Activated naive CD8-positive, alpha-beta T cell treated with anti-CD3 and anti-CD28 coated beads, Interleukin-2, amount 50 U/mL, for 24 hours (primary cell): ENCODE data around the gene ATP8B1.

Experiments
- ATAC-seq: fragments of 150-1000 bp; cut with Tn5 transposase; one replicate; pipeline ENCODE4 v1.10.0; 2021
- DNase-seq: peaks from one replicate; pipeline ENCODE4 v3.0.0; 2021
- H3K27ac Mint-ChIP-seq: one replicate; pipeline ENCODE4 v1.8.0; 2021; ENCODE audit warnings: mild to moderate bottlenecking, mixed read lengths
- H3K27me3 Mint-ChIP-seq: one replicate; pipeline ENCODE4 v1.8.0; 2021; ENCODE audit warnings: mixed read lengths
- H3K36me3 Mint-ChIP-seq: one replicate; pipeline ENCODE4 v1.8.0; 2021; ENCODE audit warnings: low read depth, mixed read lengths
- H3K4me1 Mint-ChIP-seq: one replicate; pipeline ENCODE4 v1.8.0; 2021; ENCODE audit warnings: mixed read lengths
- H3K4me3 Mint-ChIP-seq: one replicate; pipeline ENCODE4 v1.8.0; 2021; ENCODE audit warnings: mild to moderate bottlenecking, moderate library complexity, mixed read lengths
- H3K9me3 Mint-ChIP-seq: one replicate; pipeline ENCODE4 v1.8.0; 2021; ENCODE audit warnings: mixed read lengths

The ATP8B1 gene

GRCh38 chr18:57640749-57641148, 162.4 kb downstream of the ATP8B1 start:
- ATAC-seq (peak; percentile 70), DNase-seq (no peak)
- H3K36me3 Mint-ChIP-seq = peaks cover 31% of the 10 kb centered on the region
- peaks cover 24% of the 10 kb centered on the region for H3K4me1 Mint-ChIP-seq
- H3K9me3 Mint-ChIP-seq = peaks cover 5% of the 10 kb centered on the region
- no peaks in the 10 kb centered on the region for H3K27me3 Mint-ChIP-seq
- H3K27ac Mint-ChIP-seq = peak overlapping the region; percentile 91
- H3K4me3 Mint-ChIP-seq = peak overlapping the region; percentile 32

- Mint-ChIP-seq H3K4me1 (peaks cover 28% of the 10 kb centered on the region), H3K9me3 (peaks cover 5% of the 10 kb centered on the region), H3K36me3 (peaks cover 33% of the 10 kb centered on the region), H3K27ac (peak overlapping the region; percentile 91), H3K27me3 (no peaks in the 10 kb centered on the region), H3K4me3 (no peak overlapping the region)
- peak; percentile 49 for ATAC-seq
- no peak for DNase-seq
Measured at GRCh38 chr18:57640236-57640635, 162.9 kb downstream of the ATP8B1 start.

- Mint-ChIP-seq H3K4me1 (peaks cover 21% of the 10 kb centered on the region), H3K27ac (peak overlapping the region; percentile 48), H3K36me3 (peaks cover 11% of the 10 kb centered on the region), H3K4me3 (no peak overlapping the region), H3K9me3 (no peaks in the 10 kb centered on the region), H3K27me3 (no peaks in the 10 kb centered on the region)
- DNase-seq (no peak), ATAC-seq (peak; percentile 47)
Measured at GRCh38 chr18:57635003-57635822, 167.9 kb downstream of the ATP8B1 start.

- no peaks in the 10 kb centered on the region for H3K27me3 Mint-ChIP-seq
- no peak for DNase-seq
- H3K4me3 Mint-ChIP-seq = peak overlapping the region; percentile 89
- no peak for ATAC-seq
- no peaks in the 10 kb centered on the region for H3K9me3 Mint-ChIP-seq
- peaks cover 23% of the 10 kb centered on the region for H3K4me1 Mint-ChIP-seq
- peaks cover 7% of the 10 kb centered on the region for H3K36me3 Mint-ChIP-seq
- H3K27ac Mint-ChIP-seq = peak overlapping the region; percentile 37
Measured at GRCh38 chr18:57631697-57632096, 171.4 kb downstream of the ATP8B1 start.

- H3K27me3 Mint-ChIP-seq = no peaks in the 10 kb centered on the region
- no peaks in the 10 kb centered on the region for H3K9me3 Mint-ChIP-seq
- H3K36me3 Mint-ChIP-seq = peaks cover 7% of the 10 kb centered on the region
- peak overlapping the region; percentile 94 for H3K27ac Mint-ChIP-seq
- H3K4me3 Mint-ChIP-seq = peak overlapping the region; percentile 89
- peaks cover 23% of the 10 kb centered on the region for H3K4me1 Mint-ChIP-seq
- ATAC-seq (no peak), DNase-seq (no peak)
Measured at GRCh38 chr18:57630754-57631595, 172.1 kb downstream of the ATP8B1 start.

GRCh38 chr18:57630002-57630753, 172.9 kb downstream of the ATP8B1 start:
- H3K27me3 Mint-ChIP-seq = no peaks in the 10 kb centered on the region

GRCh38 chr18:57629422-57629821, 173.7 kb downstream of the ATP8B1 start:
- Mint-ChIP-seq H3K27me3 (no peaks in the 10 kb centered on the region), H3K4me1 (peaks cover 19% of the 10 kb centered on the region), H3K27ac (peak overlapping the region; percentile 94), H3K36me3 (peaks cover 4% of the 10 kb centered on the region), H3K4me3 (peak overlapping the region; percentile 89), H3K9me3 (no peaks in the 10 kb centered on the region)
- ATAC-seq (no peak), DNase-seq (no peak)

More at GRCh38 chr18:57630002-57630753, 172.9 kb downstream of the ATP8B1 start:
- H3K36me3 Mint-ChIP-seq = peaks cover 4% of the 10 kb centered on the region
- peak; percentile 92 for ATAC-seq
- peak; percentile 95 for DNase-seq
- peaks cover 19% of the 10 kb centered on the region for H3K4me1 Mint-ChIP-seq
- H3K9me3 Mint-ChIP-seq = no peaks in the 10 kb centered on the region
- peak overlapping the region; percentile 94 for H3K27ac Mint-ChIP-seq
- peak overlapping the region; percentile 89 for H3K4me3 Mint-ChIP-seq

- Mint-ChIP-seq H3K27me3 (no peaks in the 10 kb centered on the region), H3K36me3 (peaks cover 4% of the 10 kb centered on the region), H3K9me3 (no peaks in the 10 kb centered on the region), H3K4me3 (no peak overlapping the region), H3K4me1 (peaks cover 21% of the 10 kb centered on the region), H3K27ac (no peak overlapping the region)
- DNase-seq (no peak), ATAC-seq (no peak)
Measured at GRCh38 chr18:57627488-57627887, 175.6 kb downstream of the ATP8B1 start.

GRCh38 chr18:57624988-57625387, 178.1 kb downstream of the ATP8B1 start:
- no peak overlapping the region for H3K4me3 Mint-ChIP-seq

GRCh38 chr18:57621246-57621604, 181.9 kb downstream of the ATP8B1 start:
- Mint-ChIP-seq H3K36me3 (peaks cover 37% of the 10 kb centered on the region), H3K27ac (peak overlapping the region; percentile 97), H3K27me3 (no peaks in the 10 kb centered on the region), H3K4me1 (peaks cover 45% of the 10 kb centered on the region), H3K9me3 (no peaks in the 10 kb centered on the region), H3K4me3 (peak overlapping the region; percentile 97)
- DNase-seq (peak; percentile 36), ATAC-seq (peak; percentile 15)

More at GRCh38 chr18:57624988-57625387, 178.1 kb downstream of the ATP8B1 start:
- no peak for ATAC-seq
- H3K4me1 Mint-ChIP-seq = peaks cover 23% of the 10 kb centered on the region
- H3K36me3 Mint-ChIP-seq = peaks cover 15% of the 10 kb centered on the region
- no peak for DNase-seq
- no peak overlapping the region for H3K27ac Mint-ChIP-seq
- H3K9me3 Mint-ChIP-seq = no peaks in the 10 kb centered on the region
- no peaks in the 10 kb centered on the region for H3K27me3 Mint-ChIP-seq

- ATAC-seq = no peak
- Mint-ChIP-seq H3K9me3 (no peaks in the 10 kb centered on the region), H3K36me3 (peaks cover 43% of the 10 kb centered on the region), H3K27ac (peak overlapping the region; percentile 97), H3K4me1 (peaks cover 48% of the 10 kb centered on the region), H3K27me3 (no peaks in the 10 kb centered on the region), H3K4me3 (peak overlapping the region; percentile 97)
- DNase-seq = no peak
Measured at GRCh38 chr18:57619876-57620275, 183.2 kb downstream of the ATP8B1 start.

- H3K27me3 Mint-ChIP-seq = no peaks in the 10 kb centered on the region
Measured at GRCh38 chr18:57618910-57619309, 184.2 kb downstream of the ATP8B1 start.

GRCh38 chr18:57603871-57604270, 199.2 kb downstream of the ATP8B1 start:
- Mint-ChIP-seq H3K4me3 (no peak overlapping the region), H3K27ac (no peak overlapping the region), H3K4me1 (no peaks in the 10 kb centered on the region), H3K27me3 (no peaks in the 10 kb centered on the region), H3K36me3 (peaks cover 70% of the 10 kb centered on the region), H3K9me3 (no peaks in the 10 kb centered on the region)
- ATAC-seq (no peak), DNase-seq (no peak)

More at GRCh38 chr18:57618910-57619309, 184.2 kb downstream of the ATP8B1 start:
- peaks cover 49% of the 10 kb centered on the region for H3K4me1 Mint-ChIP-seq
- no peak overlapping the region for H3K4me3 Mint-ChIP-seq
- H3K36me3 Mint-ChIP-seq = peaks cover 46% of the 10 kb centered on the region
- no peaks in the 10 kb centered on the region for H3K9me3 Mint-ChIP-seq
- DNase-seq (no peak), ATAC-seq (no peak)
- H3K27ac Mint-ChIP-seq = no peak overlapping the region
